Bronchial epithelial cell (primary cell): ENCODE measurements around the gene TNFRSF11A. TPM values are rescaled to one million over a fixed set of nuclear protein-coding genes. Genes with fewer than 3 reads are reported as not detected.
A peak's percentile ranks its signal among the peaks of the same experiment; 100 is the strongest.

ENCODE experiments used
- DNase-seq: peaks from one replicate; pipeline ENCODE4 v3.0.0-alpha.2; 2010; ENCODE audit warnings: low read depth
- FAIRE-seq: peaks from 2 replicates; lab custom pipeline; 2011; peaks lifted over from hg19 to GRCh38; lab: Jason Lieb, UNC
- H3K27me3 ChIP-seq: 2 replicates; pipeline ENCODE4 v1.5.1; 2011; ENCODE audit warnings: low read length; ENCODE audit not compliant: control insufficient read depth, insufficient read depth
- H3K36me3 ChIP-seq: 2 replicates; pipeline ENCODE4 v1.5.1; 2011; ENCODE audit warnings: low read length; ENCODE audit not compliant: control insufficient read depth, insufficient read depth
- H3K4me3 ChIP-seq: 2 replicates; pipeline ENCODE4 v1.5.1; 2011; ENCODE audit warnings: mild to moderate bottlenecking, low read depth, low read length, control low read depth
- total RNA-seq: library from RNA; depleted of rRNA; stranded (reverse); fragments of >200 nt; gene quantifications from 2 replicates; pipeline ENCODE4 v1.2.1, GENCODE V29; 2014
- TF ChIP-seq, protein P1 (sequence below): IDR thresholded peaks from 2 replicates; pipeline ENCODE4 v1.5.1; 2011; ENCODE audit warnings: mild to moderate bottlenecking, moderate library complexity, low read length, control low read depth, inconsistent platforms; ENCODE audit not compliant: insufficient read depth, severe bottlenecking

Gene TNFRSF11A
- total RNA-seq, 1 donor from 2014 or later, result under 0.01 TPM

DNA sequence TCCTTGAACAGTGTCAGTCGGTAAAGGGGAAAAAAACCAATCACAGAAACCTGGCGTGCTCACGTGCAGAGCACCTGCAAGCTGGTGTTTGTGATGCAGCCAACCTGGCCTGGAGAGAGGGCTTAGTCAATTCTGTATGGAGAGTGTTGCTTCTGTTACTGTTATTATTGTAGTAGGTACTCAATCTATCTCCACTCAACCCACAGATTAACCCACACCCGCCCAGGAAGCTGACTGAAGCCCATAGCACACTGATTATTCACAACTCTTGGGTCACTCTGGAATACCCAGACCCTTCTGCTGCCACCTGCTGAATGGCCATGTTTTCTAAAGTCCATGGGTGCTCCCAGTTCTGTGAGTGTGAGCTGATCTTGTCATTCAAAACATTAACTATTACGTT lies 53.9 kb downstream of the TNFRSF11A start:
- Histone ChIP-seq H3K4me3 (no peak overlapping the region), H3K36me3 (no peaks in the 10 kb centered on the region), H3K27me3 (no peaks in the 10 kb centered on the region)
- FAIRE-seq, result no peak
- peak; percentile 54 for DNase-seq
- TF ChIP-seq, protein P1, sequence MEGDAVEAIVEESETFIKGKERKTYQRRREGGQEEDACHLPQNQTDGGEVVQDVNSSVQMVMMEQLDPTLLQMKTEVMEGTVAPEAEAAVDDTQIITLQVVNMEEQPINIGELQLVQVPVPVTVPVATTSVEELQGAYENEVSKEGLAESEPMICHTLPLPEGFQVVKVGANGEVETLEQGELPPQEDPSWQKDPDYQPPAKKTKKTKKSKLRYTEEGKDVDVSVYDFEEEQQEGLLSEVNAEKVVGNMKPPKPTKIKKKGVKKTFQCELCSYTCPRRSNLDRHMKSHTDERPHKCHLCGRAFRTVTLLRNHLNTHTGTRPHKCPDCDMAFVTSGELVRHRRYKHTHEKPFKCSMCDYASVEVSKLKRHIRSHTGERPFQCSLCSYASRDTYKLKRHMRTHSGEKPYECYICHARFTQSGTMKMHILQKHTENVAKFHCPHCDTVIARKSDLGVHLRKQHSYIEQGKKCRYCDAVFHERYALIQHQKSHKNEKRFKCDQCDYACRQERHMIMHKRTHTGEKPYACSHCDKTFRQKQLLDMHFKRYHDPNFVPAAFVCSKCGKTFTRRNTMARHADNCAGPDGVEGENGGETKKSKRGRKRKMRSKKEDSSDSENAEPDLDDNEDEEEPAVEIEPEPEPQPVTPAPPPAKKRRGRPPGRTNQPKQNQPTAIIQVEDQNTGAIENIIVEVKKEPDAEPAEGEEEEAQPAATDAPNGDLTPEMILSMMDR, result no peak

DNA sequence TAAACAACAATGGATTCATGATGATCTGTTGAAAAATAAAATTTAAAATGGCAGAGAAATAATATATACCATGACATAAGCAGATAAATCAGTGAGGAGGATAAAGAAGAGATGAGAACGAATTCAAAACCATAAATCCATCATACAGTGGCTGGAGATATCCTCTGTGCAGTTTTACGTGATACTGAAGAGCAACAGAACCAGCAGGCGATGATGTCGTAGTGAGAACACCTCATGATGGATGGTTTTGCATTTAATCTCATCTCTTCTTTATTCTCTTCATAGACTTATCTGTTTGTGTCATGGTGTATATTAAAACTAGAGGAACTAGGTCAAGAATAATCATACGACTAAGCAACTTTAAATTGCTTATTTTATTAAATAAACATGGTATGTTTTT lies 56.3 kb downstream of the TNFRSF11A start:
- DNase-seq, result no peak
- Histone ChIP-seq H3K36me3 (no peaks in the 10 kb centered on the region), H3K4me3 (no peak overlapping the region), H3K27me3 (no peaks in the 10 kb centered on the region)
- no peak for FAIRE-seq
- TF ChIP-seq, protein P1, result no peak

DNA sequence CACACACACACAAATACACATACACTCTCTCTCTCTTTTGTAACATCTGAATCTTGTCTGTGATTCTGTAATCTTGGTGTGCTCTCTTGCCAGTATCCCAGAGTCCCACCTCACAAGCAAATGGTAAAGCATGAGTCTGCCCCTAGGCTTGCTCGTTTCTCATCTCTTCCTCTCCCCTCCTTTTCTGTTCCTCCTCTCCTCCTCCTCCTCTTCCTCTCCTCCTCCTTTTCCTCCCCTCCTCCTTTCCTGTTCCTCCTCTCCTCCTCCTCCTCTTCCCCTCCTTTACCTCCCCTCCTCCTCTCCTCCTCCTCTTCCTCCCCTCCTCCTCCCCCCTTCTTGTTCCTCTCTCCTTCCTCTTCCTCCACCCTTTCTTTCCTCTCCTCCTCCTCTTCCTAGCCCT lies 59.0 kb downstream of the TNFRSF11A start:
- Histone ChIP-seq H3K4me3 (peak overlapping the region; percentile 9), H3K36me3 (no peaks in the 10 kb centered on the region), H3K27me3 (no peaks in the 10 kb centered on the region)
- FAIRE-seq (no peak), DNase-seq (no peak)
- TF ChIP-seq, protein P1, result no peak

DNA sequence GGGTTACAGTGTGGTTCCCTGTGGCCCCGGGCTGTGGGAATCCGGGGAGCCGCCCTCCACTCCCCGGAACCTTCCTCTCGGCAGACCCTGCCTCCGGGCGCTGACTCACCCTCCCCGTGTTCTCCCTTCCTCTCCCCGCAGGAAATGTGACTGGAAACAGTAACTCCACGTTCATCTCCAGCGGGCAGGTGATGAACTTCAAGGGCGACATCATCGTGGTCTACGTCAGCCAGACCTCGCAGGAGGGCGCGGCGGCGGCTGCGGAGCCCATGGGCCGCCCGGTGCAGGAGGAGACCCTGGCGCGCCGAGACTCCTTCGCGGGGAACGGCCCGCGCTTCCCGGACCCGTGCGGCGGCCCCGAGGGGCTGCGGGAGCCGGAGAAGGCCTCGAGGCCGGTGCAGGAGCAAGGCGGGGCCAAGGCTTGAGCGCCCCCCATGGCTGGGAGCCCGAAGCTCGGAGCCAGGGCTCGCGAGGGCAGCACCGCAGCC lies 59.5 kb downstream of the TNFRSF11A start:
- DNase-seq, result peak; percentile 73
- TF ChIP-seq, protein P1, result no peak
- Histone ChIP-seq H3K4me3 (peak overlapping the region; percentile 9), H3K36me3 (no peaks in the 10 kb centered on the region), H3K27me3 (no peaks in the 10 kb centered on the region)
- FAIRE-seq, result no peak

DNA sequence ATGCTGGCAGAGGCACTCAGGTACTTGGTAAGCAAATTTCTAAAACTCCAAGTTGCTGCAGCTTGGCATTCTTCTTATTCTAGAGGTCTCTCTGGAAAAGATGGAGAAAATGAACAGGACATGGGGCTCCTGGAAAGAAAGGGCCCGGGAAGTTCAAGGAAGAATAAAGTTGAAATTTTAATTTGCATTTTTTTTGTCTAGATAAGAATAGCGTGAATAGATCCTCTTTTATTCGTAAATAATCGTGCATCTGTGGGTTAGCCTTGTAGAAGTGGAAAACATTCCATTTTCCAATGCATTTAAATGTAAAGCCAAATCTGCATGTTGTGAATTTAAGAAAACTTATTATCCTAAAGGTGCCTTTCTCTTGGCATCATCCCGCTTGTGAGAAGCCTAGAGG lies 61.0 kb downstream of the TNFRSF11A start:
- TF ChIP-seq, protein P1, result no peak
- FAIRE-seq (no peak), DNase-seq (no peak)
- Histone ChIP-seq H3K4me3 (no peak overlapping the region), H3K36me3 (no peaks in the 10 kb centered on the region), H3K27me3 (no peaks in the 10 kb centered on the region)

DNA sequence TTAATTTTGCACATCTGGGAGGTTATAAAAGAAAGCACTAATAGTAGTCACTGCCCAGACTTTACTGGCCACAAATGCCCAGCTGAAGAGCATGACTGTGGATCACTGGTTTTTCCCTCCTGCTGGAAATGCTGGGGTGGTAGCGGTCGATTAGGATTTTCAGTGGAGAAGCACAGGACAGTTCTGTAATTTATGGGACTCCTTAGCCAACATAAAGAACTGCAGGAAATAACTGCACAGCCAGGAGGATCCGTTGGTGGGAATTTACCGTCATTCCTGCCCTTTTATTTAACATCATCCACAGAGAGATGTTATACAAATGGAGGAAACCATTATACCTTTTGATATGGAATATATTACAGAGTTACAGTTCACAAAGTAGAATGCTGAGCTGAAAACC lies 61.5 kb downstream of the TNFRSF11A start:
- DNase-seq (no peak), FAIRE-seq (no peak)
- Histone ChIP-seq H3K4me3 (no peak overlapping the region), H3K27me3 (no peaks in the 10 kb centered on the region), H3K36me3 (no peaks in the 10 kb centered on the region)
- TF ChIP-seq, protein P1, result no peak
